ENCODE data around the gene METTL2B.
"Not testable (repeated sequence)": the region's sequence is repeated elsewhere in the genome, so short reads cannot be mapped to it uniquely, and the experiment has no call there.

METTL2B gene

DNA sequence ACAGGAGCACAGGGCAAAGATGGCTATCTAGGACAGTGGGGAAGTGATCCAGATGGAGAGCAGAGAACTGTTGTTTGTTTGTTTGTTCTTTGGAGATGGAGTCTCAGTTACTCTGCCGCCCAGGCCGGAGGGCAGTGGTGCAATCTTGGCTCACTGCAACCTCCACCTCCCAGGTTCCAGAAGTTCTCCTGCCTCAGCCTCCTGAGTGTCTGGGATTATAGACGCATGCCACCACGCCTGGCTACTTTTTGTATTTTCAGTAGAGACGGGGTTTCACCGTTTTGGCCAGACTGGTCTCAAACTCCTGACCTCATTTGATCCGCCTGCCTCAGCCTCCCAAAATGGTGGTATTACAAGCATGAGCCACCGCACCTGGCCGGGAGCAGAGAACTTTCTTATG, 20.9 kb downstream of the METTL2B start:
- no peak overlapping the region for H3K4me3 ChIP-seq (ENCODE audit: severe bottlenecking)
- ATAC-seq (ENCODE audit: low read depth) (no peak), DNase-seq (ENCODE audit: low spot score) (no peak)
- TF ChIP-seq, protein P1, sequence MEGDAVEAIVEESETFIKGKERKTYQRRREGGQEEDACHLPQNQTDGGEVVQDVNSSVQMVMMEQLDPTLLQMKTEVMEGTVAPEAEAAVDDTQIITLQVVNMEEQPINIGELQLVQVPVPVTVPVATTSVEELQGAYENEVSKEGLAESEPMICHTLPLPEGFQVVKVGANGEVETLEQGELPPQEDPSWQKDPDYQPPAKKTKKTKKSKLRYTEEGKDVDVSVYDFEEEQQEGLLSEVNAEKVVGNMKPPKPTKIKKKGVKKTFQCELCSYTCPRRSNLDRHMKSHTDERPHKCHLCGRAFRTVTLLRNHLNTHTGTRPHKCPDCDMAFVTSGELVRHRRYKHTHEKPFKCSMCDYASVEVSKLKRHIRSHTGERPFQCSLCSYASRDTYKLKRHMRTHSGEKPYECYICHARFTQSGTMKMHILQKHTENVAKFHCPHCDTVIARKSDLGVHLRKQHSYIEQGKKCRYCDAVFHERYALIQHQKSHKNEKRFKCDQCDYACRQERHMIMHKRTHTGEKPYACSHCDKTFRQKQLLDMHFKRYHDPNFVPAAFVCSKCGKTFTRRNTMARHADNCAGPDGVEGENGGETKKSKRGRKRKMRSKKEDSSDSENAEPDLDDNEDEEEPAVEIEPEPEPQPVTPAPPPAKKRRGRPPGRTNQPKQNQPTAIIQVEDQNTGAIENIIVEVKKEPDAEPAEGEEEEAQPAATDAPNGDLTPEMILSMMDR (IDR thresholded peaks at IDR 0.05; ENCODE audit: poor library complexity, severe bottlenecking): no peak
- no peaks in the 10 kb centered on the region for H3K27me3 ChIP-seq (ENCODE audit: insufficient read depth, poor library complexity, severe bottlenecking)
- H3K4me1 ChIP-seq (ENCODE audit: insufficient read depth, poor library complexity, severe bottlenecking): no peaks in the 10 kb centered on the region
- H3K36me3 ChIP-seq (ENCODE audit: low read depth): peaks cover 7% of the 10 kb centered on the region; the same call in 1 of the 2 replicates
- no peaks in the 10 kb centered on the region for H3K9me3 ChIP-seq (ENCODE audit: severe bottlenecking)
- H3K27ac ChIP-seq (ENCODE audit: poor library complexity, severe bottlenecking): no peak overlapping the region

DNA sequence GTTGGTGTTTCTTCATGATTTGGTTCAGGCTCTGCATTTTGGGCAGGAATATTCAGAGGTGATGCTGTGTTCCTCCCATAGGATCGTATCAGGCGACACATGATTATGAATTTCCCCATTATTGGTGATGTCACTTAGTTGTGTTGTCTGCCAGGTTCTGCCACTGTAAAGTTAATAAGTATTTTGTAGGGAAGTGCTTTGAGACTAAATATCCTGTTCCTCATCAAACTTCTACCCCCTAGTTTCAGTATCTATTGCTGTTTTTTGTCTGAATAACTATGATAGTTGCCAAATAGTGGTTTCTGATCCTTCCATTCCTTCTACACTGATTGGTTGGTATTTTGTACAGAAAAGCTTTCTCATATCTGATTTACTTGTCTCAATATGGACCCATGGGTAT, 28.9 kb downstream of the METTL2B start:
- DNase-seq (ENCODE audit: low spot score): not testable (repeated sequence)

DNA sequence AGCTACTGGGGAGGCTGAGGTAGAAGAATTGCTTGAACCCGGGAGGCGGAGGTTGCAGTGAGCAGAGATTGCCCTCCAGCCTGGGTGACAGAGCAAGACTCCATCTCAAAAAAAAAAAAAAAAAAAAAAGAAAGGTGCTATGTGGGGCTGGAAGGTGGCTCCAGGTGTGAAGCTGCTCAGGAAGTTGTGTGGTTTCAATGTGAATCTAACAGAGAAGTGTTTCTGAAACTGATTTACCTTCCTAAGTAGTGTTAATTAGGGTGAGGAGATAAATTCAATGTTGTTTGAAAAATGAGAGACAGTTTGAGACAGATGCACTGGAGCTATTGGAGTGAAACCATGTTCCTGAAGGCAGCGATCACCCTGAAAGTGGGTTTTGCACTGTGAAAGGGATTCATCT, 30.3 kb downstream of the METTL2B start:
- not testable (repeated sequence) for DNase-seq (ENCODE audit: low spot score); H3K27ac ChIP-seq (ENCODE audit: poor library complexity, severe bottlenecking); H3K4me3 ChIP-seq (ENCODE audit: severe bottlenecking); H3K9me3 ChIP-seq (ENCODE audit: severe bottlenecking); H3K27me3 ChIP-seq (ENCODE audit: insufficient read depth, poor library complexity, severe bottlenecking); H3K36me3 ChIP-seq (ENCODE audit: low read depth); H3K4me1 ChIP-seq (ENCODE audit: insufficient read depth, poor library complexity, severe bottlenecking); ATAC-seq (ENCODE audit: low read depth)

More for the DNA sequence above, 28.9 kb downstream of the METTL2B start:
- H3K9me3 ChIP-seq (ENCODE audit: severe bottlenecking); ATAC-seq (ENCODE audit: low read depth); H3K4me3 ChIP-seq (ENCODE audit: severe bottlenecking); H3K27me3 ChIP-seq (ENCODE audit: insufficient read depth, poor library complexity, severe bottlenecking); H3K27ac ChIP-seq (ENCODE audit: poor library complexity, severe bottlenecking); H3K36me3 ChIP-seq (ENCODE audit: low read depth); H3K4me1 ChIP-seq (ENCODE audit: insufficient read depth, poor library complexity, severe bottlenecking): not testable (repeated sequence)

DNA sequence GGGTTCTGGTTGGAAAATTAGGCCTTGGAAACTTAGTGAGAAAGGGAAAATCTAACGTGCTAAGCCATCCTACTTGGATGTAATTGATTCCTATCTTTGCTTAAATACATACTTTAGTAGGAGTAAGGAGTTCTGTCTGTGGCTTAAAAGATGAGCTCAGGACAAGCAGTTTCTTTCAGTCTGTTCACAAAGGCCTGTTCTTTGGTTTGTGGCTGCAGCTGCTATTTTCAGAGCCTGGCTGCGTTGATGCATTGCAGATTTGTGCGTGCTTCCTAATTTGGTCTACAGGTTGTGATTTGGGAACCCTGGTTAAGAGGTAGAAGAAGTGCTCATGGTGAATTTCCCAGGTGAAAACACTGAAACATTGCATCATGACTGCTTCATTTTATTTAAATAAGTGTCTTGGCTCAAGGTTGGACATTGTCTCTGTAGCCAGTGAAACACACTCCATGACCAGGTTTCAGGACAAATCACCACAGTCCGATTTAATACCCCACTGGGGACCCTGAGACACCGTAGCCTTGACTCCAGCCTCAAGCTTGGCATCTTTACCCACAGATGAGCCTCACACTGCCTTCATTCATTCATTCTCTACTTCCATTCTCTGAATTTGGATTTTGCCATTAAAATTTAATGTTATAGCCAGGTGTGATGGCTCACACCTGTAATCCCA, 30.9 kb downstream of the METTL2B start:
- ATAC-seq (ENCODE audit: low read depth); H3K4me1 ChIP-seq (ENCODE audit: insufficient read depth, poor library complexity, severe bottlenecking); H3K27ac ChIP-seq (ENCODE audit: poor library complexity, severe bottlenecking): not testable (repeated sequence)

DNA sequence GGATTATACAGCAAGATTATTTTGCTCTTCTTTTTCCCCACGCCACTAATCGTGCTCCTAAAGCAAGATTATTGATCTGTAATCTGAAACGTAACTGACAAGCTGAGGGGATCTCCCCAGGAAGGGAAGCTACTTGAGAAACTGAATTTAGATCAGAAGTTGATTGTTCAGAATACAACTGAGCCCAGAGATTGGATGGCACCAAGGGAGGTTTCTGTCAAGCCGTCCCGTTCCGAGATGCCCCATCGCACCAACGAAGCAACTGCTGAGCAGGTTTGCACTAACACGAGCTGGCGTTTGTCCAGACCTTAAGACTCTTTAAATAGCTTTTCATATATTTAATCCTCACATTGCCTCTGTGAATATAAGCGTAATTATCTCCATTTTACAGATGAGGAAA, 35.1 kb downstream of the METTL2B start:
- not testable (repeated sequence) for ATAC-seq (ENCODE audit: low read depth); H3K36me3 ChIP-seq (ENCODE audit: low read depth); H3K27me3 ChIP-seq (ENCODE audit: insufficient read depth, poor library complexity, severe bottlenecking); H3K9me3 ChIP-seq (ENCODE audit: severe bottlenecking); DNase-seq (ENCODE audit: low spot score); H3K4me1 ChIP-seq (ENCODE audit: insufficient read depth, poor library complexity, severe bottlenecking); H3K27ac ChIP-seq (ENCODE audit: poor library complexity, severe bottlenecking); H3K4me3 ChIP-seq (ENCODE audit: severe bottlenecking)

More for the DNA sequence above, 30.9 kb downstream of the METTL2B start:
- not testable (repeated sequence) for H3K27me3 ChIP-seq (ENCODE audit: insufficient read depth, poor library complexity, severe bottlenecking); H3K4me3 ChIP-seq (ENCODE audit: severe bottlenecking); H3K9me3 ChIP-seq (ENCODE audit: severe bottlenecking); DNase-seq (ENCODE audit: low spot score); H3K36me3 ChIP-seq (ENCODE audit: low read depth)

DNA sequence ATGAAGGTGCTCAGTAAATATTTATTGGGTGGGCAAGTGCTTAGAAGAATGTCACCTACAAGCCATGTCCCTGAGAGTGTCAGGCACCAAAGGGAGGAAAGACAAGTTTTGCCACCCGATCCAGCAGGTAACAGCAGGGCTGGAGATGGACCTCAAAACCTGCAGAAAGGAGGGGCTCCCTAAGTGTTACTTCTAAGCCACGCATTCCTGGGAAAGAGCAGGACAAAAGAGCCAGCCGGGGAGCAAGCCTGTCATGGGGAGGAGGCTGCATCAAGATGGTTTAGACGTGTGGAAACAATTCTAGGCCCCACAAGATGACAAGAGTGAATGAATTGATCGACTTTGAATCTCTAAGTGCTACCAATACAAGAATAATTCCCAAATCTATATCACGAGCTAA, 38.7 kb downstream of the METTL2B start:
- H3K27me3 ChIP-seq (ENCODE audit: insufficient read depth, poor library complexity, severe bottlenecking); ATAC-seq (ENCODE audit: low read depth); H3K4me1 ChIP-seq (ENCODE audit: insufficient read depth, poor library complexity, severe bottlenecking): not testable (repeated sequence)

DNA sequence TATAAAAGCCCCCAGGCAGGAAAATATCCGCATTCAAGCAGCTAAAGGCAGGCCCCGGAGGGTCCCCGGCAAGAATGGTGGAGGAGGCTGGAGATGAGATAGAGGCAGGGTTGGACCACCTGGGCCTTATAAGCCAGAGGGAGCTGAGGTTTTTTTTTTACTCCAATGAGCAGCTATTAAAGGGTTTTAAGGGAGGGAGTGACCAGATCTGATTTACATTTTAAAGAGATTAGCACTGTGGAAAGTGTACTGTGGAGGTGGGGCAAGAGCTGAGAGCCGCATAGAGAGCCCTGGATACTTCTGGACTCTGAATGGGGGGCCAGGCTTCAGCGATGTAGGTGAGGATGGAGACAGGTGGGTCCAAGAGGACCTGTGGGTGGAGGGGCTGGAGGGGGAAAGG, 40.5 kb downstream of the METTL2B start:
- not testable (repeated sequence) for H3K27ac ChIP-seq (ENCODE audit: poor library complexity, severe bottlenecking); H3K4me1 ChIP-seq (ENCODE audit: insufficient read depth, poor library complexity, severe bottlenecking); DNase-seq (ENCODE audit: low spot score); H3K4me3 ChIP-seq (ENCODE audit: severe bottlenecking); H3K9me3 ChIP-seq (ENCODE audit: severe bottlenecking); H3K36me3 ChIP-seq (ENCODE audit: low read depth); ATAC-seq (ENCODE audit: low read depth); H3K27me3 ChIP-seq (ENCODE audit: insufficient read depth, poor library complexity, severe bottlenecking)

More for the DNA sequence above, 38.7 kb downstream of the METTL2B start:
- H3K9me3 ChIP-seq (ENCODE audit: severe bottlenecking); DNase-seq (ENCODE audit: low spot score); H3K36me3 ChIP-seq (ENCODE audit: low read depth); H3K4me3 ChIP-seq (ENCODE audit: severe bottlenecking); H3K27ac ChIP-seq (ENCODE audit: poor library complexity, severe bottlenecking): not testable (repeated sequence)

DNA sequence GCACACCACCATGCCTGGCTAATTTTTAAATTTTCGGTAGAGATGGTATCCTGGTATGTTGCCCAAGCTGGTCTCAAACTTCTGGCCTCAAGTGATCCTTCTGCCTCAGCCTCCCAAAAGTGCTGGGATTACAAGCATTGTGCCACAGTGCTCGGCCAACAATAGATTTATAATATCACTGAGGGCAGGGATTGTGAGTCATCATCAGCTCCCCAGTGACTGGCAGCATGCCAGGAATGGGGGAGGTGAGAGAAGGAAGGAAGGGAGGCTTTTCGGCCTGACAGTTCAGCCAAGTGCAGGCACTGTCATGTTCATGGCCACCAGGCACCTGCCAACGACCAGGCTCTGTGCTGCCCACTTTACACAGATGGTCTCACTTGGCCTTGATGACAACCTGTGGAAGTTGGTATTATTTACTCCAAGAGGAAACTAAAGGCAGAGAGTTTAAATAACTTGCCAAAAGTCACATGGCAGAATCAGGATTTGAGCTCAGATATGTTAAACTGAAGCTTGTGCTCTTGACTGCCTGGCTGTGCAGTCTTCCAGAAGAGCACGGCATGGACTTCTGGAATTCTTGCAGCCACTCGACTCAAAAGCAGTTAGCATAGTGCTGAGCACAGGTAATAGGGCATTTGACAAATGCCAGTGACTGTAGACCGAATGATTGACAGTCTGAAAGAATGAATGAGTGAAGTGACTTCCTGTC, 46.8 kb downstream of the METTL2B start:
- peak; percentile 77 for DNase-seq (ENCODE audit: low spot score)

DNA sequence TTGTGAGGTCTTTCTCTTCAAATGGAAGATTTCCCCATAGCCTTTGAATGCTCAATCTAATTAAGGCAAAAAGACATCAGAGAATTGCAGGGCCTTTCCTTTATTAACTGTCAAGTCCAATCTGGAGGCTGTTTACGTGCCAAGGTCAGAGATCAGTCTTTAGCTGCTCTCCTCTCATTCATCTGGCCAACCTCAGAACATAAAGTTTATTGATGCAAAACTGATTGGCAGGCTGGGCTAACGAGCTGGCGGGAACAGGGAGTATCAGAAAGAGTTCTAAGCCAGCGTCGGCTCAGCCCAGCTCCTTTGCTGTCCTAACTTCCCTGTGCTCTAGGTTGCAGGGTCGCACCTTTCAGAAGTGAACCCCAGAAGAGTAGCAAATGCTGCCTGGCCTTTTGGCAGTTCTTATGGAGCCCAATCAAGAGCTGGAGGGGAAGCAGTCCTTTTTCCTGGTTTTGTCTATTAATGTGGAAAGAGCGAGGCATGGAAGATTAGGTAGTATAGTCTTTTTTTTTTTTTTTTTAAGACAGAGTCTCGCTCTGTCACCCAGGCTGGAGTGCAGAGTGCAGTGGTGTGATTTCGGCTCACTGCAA, 47.5 kb downstream of the METTL2B start:
- H3K27ac ChIP-seq (ENCODE audit: poor library complexity, severe bottlenecking); H3K27me3 ChIP-seq (ENCODE audit: insufficient read depth, poor library complexity, severe bottlenecking); H3K9me3 ChIP-seq (ENCODE audit: severe bottlenecking); H3K36me3 ChIP-seq (ENCODE audit: low read depth); DNase-seq (ENCODE audit: low spot score); H3K4me3 ChIP-seq (ENCODE audit: severe bottlenecking); H3K4me1 ChIP-seq (ENCODE audit: insufficient read depth, poor library complexity, severe bottlenecking); ATAC-seq (ENCODE audit: low read depth): not testable (repeated sequence)

More for the DNA sequence above, 46.8 kb downstream of the METTL2B start:
- not testable (repeated sequence) for H3K4me1 ChIP-seq (ENCODE audit: insufficient read depth, poor library complexity, severe bottlenecking); H3K27ac ChIP-seq (ENCODE audit: poor library complexity, severe bottlenecking); H3K4me3 ChIP-seq (ENCODE audit: severe bottlenecking); H3K36me3 ChIP-seq (ENCODE audit: low read depth); H3K9me3 ChIP-seq (ENCODE audit: severe bottlenecking); H3K27me3 ChIP-seq (ENCODE audit: insufficient read depth, poor library complexity, severe bottlenecking)
- ATAC-seq (ENCODE audit: low read depth): peak; percentile 85

DNA sequence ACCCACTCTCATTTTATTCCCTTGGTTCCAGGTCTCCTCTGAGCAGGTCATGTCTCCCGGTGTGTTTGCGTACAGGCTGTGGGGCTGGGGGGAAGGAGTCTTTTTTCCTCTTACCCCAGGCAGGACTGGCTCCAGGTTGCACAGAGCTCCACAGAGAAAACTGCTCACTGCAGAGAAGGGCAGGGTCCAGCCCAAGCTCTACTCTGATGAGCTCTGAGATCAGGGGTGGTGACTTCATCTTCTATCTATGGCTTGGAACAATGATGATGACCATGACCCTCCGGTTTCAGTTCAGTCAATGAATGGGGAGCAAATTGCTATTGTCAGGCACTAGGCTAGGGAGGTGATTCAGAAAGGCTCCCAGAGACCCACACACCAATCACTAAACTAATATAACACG, 49.0 kb downstream of the METTL2B start:
- DNase-seq (ENCODE audit: low spot score); H3K4me3 ChIP-seq (ENCODE audit: severe bottlenecking); H3K36me3 ChIP-seq (ENCODE audit: low read depth); H3K27me3 ChIP-seq (ENCODE audit: insufficient read depth, poor library complexity, severe bottlenecking); H3K9me3 ChIP-seq (ENCODE audit: severe bottlenecking): not testable (repeated sequence)
- Histone ChIP-seq H3K27ac (ENCODE audit: poor library complexity, severe bottlenecking) (peak overlapping the region; percentile 19), H3K4me1 (ENCODE audit: insufficient read depth, poor library complexity, severe bottlenecking) (peaks cover 12% of the 10 kb centered on the region)
- peak; percentile 45 for ATAC-seq (ENCODE audit: low read depth)

Data from RWPE2 (cell line).